Erythroblast (primary cell): Measurements from ENCODE around the gene ME3.

Source experiments
- GATA1 ChIP-seq: IDR thresholded peaks from 2 replicates; pipeline ENCODE4 v1.6.1; 2011; ENCODE audit warnings: low read depth, mild to moderate bottlenecking, control low read depth, low read length, moderate library complexity
- POLR2A ChIP-seq: IDR thresholded peaks from 2 replicates; pipeline ENCODE4 v1.6.1; 2011; ENCODE audit warnings: mild to moderate bottlenecking, low read length

- TF ChIP-seq POLR2A (no peak), GATA1 (no peak)
These were observed 189.7 kb downstream of the ME3 start for GRCh38 chr11:86482692-86483091.
